Measurements from ENCODE around the gene AFF3.

AFF3 gene

DNA sequence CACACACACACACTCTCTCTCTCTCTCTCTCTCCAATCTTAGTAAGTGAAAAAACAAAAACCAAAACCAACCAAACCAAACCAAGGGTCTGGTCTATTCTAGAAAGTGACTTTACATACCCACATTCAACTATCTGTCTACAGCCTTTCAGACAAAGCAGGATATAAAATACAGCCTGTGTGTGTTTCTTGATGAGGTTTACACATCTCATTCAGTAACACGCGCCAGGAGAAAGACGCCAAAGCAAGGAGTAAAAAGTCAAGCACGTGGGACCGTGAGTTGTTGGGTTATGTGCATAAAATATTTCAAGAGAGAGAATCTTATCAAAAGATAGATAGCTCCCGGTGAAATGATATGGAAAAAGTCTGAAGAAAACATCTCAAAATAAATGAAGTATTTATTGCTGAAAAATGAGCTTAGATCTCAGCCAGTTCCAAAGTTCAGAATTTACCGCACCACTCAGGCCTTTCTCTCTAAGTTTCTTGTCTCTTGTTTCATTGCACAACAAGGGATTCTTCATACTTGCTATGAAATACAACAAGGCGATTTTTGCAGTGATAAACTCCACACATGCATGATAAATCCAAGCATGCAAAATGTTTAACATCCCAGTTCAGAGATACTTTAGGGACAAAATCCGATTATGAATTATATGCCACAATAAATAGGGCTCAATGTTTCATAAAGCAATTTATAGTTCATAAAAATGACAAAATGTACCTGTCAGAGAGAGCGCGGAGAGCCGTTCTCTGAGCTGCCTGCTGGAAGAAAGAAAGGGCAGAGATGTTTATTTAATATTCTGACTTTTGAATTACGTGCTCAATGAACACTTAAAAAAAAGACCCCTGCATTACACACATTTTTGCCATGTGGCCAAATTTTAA lies 493.2 kb downstream of the AFF3 start:
- no peak for DNase-seq

DNA sequence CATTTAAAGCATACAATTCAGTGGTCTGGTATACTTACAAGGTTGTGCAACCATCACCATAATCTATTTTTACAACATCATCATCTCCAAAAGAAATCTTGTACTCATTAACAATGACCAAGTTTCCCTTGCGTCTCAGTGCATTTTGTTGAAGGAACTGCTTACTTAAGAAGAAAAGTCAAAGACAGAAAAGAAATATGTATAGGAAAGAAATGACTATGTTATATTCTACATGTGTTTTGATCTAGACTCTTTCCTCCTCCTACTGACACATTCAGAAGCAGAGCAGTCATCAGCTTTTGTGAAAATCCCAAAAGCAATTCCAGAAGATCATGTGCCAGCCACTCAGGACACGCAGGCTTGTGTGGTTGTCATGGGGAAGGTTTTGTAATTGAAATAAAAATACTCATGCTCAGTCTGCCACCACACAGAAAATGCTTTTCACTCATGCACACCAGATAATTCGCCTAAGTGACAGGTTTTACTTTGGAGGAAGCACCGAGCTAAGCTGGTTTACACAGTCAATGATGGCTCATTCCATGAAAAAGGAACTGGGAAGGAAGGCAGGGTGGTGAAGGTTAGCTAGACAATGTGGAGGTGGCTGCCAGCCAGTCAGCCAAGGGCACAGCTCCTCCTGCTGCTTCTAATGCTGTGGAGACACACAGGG lies 494.1 kb downstream of the AFF3 start:
- peak; percentile 48 for DNase-seq

- no peak for DNase-seq
These were observed 496.4 kb downstream of the AFF3 start for GRCh38 chr2:99645960-99646359.

DNA sequence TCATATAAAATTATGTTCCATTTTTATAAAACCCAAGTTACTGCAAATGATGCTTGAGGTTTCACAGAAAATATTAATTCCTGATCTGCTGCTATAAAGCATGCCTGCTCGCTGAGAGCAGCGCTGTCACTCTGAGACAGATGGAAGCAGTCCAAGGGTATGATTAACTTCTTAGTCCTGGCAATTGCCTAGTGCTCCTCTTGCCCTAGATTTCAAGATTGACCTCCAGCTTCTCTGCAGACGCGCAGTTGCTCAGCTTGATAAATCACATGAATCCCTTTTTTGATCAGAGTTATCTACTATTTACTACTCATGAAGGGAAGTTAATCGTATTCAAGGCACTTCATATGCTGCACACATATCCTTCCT lies 498.0 kb downstream of the AFF3 start:
- DNase-seq: no peak

- no peak for DNase-seq
These were observed 498.5 kb downstream of the AFF3 start for GRCh38 chr2:99643787-99644418.

- no peak for DNase-seq
These were observed 500.4 kb downstream of the AFF3 start for GRCh38 chr2:99641999-99642398.

DNA sequence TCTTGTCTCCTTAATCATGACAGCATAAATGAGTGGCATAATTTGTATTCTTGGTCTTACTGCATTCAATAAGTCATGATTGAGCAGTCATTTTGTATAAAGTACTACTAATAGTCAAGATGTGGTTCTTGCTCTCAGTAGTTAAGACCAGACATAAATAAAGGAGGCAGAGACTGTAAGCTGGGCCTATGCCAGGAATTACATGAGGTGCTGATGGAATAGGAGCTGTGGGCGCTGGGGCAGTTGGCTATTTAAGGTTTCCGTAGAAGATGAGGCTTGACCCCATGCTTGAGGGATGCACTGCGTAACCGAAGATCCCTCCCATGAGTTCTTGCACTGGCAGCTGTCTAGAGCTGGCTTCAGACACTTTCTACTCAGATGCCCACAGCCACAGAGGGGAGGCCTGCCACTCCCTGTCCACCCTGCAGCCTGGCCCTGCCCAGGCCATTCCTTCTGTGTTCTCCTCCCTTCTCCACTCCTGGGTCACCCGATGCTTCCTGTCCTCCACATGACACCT lies 501.7 kb downstream of the AFF3 start:
- no peak for DNase-seq

- no peak for DNase-seq
These were observed 503.6 kb downstream of the AFF3 start for GRCh38 chr2:99638791-99639190.

DNA sequence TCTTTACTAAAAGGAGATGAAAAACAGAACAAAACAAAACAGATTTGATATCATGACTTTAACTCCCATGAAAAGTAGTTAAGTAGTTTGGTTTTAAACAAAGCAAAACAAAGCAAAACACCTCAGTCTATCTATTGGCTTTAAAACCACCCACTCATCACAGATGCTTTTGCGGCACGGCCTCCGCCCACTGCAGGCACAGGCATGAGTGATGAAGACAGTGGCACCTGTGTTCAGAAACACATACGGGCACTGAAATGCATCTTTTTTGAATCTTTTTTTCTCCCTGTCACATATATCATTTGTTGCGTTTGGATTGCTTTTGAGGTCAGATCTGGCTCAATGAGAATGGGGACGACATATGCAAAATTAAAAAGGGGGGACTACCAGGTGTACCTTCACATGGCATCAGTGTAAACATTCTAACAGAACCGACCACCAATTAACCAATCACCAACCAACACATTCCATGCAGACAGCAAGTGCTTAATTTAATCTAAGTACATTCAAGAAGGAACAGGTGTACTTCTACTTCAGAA lies 505.2 kb downstream of the AFF3 start:
- no peak for DNase-seq

DNA sequence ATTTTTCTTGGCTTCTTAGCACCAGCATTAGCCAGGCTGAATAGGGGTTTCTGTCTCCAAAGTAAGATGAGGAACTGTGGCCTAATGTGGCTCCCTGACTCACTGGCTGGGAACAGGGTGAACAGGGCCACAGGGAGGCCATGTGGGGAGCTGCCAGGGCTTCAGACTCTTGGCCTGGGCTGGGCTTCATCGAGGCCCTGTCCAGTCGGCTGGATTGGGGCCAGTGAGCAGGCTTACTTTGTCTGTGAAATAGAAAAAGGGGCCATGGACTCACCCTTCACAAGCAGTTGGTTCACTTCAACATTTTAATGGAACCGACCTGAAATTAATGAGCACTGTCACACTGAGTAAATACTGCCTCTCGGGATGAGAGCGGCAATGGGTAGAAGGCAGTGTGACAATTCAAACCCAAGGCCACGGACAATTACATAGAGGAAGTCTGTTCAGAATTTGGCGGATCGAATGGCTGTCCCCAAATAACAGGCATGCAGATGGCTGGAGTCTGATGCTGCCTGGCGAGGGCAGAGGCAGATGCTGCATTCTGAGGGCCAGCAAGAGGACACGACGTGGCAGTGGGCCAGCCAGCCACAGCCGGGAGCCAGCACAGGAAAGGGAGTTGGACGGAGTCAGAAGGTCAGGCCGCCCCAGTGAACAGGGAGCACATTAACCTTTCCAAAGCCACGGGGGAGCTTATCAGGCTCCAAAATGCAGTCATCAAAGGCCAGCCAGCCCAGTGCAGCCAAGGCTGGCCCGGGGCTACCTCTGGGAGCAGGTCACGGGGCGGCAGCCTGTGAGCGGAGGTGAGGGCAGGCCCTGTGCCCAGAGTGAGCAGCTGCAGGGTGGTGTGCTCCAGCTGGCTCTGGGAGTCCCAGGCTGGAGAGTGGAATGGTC lies 506.0 kb downstream of the AFF3 start:
- peak; percentile 79 for DNase-seq

- DNase-seq: no peak
These were observed 506.7 kb downstream of the AFF3 start for GRCh38 chr2:99635710-99636109.

- DNase-seq: no peak
These were observed 508.2 kb downstream of the AFF3 start for GRCh38 chr2:99634234-99634633.

GRCh38 chr2:99631700-99632099 lies 510.7 kb downstream of the AFF3 start:
- DNase-seq: no peak

DNA sequence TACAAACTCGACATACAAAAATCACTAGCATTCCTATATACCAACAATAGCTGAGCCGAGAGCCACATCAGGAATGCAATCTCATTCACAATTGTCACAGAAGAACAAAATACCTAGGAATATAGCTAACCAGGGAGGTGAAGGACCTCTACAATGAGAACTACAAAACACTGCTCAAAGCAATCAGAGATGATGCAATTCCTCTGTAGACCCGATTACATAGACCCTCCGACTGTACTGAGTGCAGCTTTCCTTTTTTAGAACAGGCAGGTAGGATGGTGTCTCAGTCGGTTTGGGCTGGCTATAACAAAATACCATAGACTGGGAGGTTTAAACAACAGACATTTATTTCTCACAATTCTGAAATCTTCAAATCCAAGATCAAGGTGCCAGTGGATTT lies 513.1 kb downstream of the AFF3 start:
- no peak for DNase-seq

- DNase-seq: no peak
These were observed 516.2 kb downstream of the AFF3 start for GRCh38 chr2:99626158-99626557.

- no peak for DNase-seq
These were observed 517.7 kb downstream of the AFF3 start for GRCh38 chr2:99624677-99625076.

GRCh38 chr2:99623613-99624012 lies 518.8 kb downstream of the AFF3 start:
- DNase-seq: no peak

- DNase-seq: no peak
These were observed 519.4 kb downstream of the AFF3 start for GRCh38 chr2:99623035-99623434.

GRCh38 chr2:99622534-99622933 lies 519.9 kb downstream of the AFF3 start:
- DNase-seq: no peak

DNA sequence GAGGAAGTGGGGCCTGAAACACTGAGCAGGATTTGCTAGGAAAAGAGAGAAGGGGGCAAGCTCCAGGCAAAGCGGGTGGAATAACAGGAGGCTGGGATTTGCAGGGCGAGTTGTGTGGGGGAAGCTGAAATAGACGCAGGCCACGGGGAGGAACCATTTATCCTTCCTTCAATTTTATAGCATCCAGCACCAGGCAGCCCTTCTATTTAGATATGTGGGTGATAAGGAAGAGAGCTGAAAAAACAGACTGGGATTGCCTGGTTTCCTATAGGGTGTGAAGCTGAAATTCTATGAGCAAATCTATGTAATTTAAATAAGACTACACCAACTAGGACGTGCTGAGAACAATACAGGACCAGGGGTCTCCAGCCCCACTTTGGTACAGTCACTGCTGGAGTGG lies 520.6 kb downstream of the AFF3 start:
- no peak for DNase-seq

- DNase-seq: no peak
These were observed 521.3 kb downstream of the AFF3 start for GRCh38 chr2:99621106-99621505.

- DNase-seq: no peak
These were observed 523.2 kb downstream of the AFF3 start for GRCh38 chr2:99619151-99619550.
